ENCODE data around the gene EXOC2. TPM values are rescaled to one million over a fixed set of nuclear protein-coding genes. Genes with fewer than 3 reads are reported as not detected.

EXOC2 gene
- total and polyA plus RNA-seq, 2 donors (not counting 3 experiments of a cell fraction or from before 2014, with no cell fraction given): 18.2 to 30.8 TPM

DNA sequence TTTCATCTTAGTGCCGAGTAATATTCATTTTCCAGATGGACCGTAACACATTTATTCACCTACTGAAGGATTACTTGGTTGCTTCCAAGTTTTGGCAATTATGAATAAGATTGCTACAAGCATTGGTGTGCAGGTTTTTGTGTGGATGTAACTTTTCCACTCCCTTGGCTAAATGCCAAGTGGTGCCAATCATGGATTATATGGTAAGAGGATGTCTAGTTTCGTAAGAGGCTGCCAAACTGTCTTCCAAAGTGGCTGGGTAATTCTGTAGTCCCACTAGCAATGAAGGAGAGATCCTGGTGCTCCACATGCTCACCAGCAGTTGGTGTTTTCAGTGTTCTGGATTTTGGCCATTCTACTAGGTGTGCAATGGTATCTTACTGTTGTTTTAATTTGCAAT lies 184.3 kb downstream of the EXOC2 start:
- Histone ChIP-seq H3K27ac (ENCODE audit: insufficient read depth, low read depth, low read length) (no peak overlapping the region), H2AFZ (ENCODE audit: low read depth, low read length) (no peak overlapping the region), H3K9me1 (replicated peaks; ENCODE audit: control insufficient read depth, extremely low read depth, insufficient read depth, low read length) (no peaks in the 10 kb centered on the region), H3K9me3 (replicated peaks; ENCODE audit: control insufficient read depth, insufficient read depth, low read length) (no peaks in the 10 kb centered on the region), H3K36me3 (ENCODE audit: control insufficient read depth in 2 of 2, extremely low read depth in 1 of 2, insufficient read depth in 2 of 2, low read length in 2 of 2) (peaks cover 0 to 2% of the 10 kb centered on the region in 2 experiments), H4K20me1 (replicated peaks; ENCODE audit: control insufficient read depth, extremely low read depth, insufficient read depth, low read length) (no peaks in the 10 kb centered on the region), H3K27me3 (ENCODE audit: control insufficient read depth in 2 of 2, insufficient read depth in 2 of 2, low read length in 2 of 2) (no peaks in the 10 kb centered on the region), H3K4me1 (ENCODE audit: control insufficient read depth, extremely low read depth, insufficient read depth, low read length) (no peaks in the 10 kb centered on the region), H3K9ac (replicated peaks; ENCODE audit: extremely low read depth, insufficient read depth, low read length) (no peak overlapping the region), H3K4me2 (ENCODE audit: insufficient read depth, low read length) (no peak overlapping the region), H3K4me3 (replicated peaks in 1 of 3; ENCODE audit: insufficient read depth in 1 of 3, low read depth in 1 of 3, low read length in 3 of 3) (no peak overlapping the region), H3K79me2 (ENCODE audit: control insufficient read depth, insufficient read depth, low read length) (no peaks in the 10 kb centered on the region)
- CTCF ChIA-PET: no interaction called here
- POLR2A ChIA-PET: no interaction called here
- no TSS peak for BruUV-seq (replicated peaks)
- dilution Hi-C loops (cut with MboI; ENCODE audit: extremely low pct_ligation_motif_present, low sequenced_read_pairs) (no loop called here), intact Hi-C loops (cut with micrococcal nuclease) (loop anchor here (10.0 kb wide), 1 partner anchor 1986 kb away; no protein-coding TSS in a partner anchor)
- TF ChIP-seq, protein P1, sequence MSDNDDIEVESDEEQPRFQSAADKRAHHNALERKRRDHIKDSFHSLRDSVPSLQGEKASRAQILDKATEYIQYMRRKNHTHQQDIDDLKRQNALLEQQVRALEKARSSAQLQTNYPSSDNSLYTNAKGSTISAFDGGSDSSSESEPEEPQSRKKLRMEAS (IDR thresholded peaks at IDR 0.05; ENCODE audit: insufficient read depth, insufficient read length): no peak
- TF ChIP-seq JUN (IDR thresholded peaks at IDR 0.05; ENCODE audit: borderline replicate concordance, insufficient read depth, insufficient read length, low read depth) (no peak), MYC (IDR thresholded peaks at IDR 0.05; ENCODE audit: low read depth, low read length) (no peak), POLR2AphosphoS5 (IDR thresholded peaks at IDR 0.05; ENCODE audit: insufficient read depth, low read depth, low read length) (no peak), CTCF (IDR thresholded peaks at IDR 0.05; ENCODE audit: extremely low read depth in 1 of 2, insufficient read depth in 1 of 2, low read depth in 1 of 2, low read length in 2 of 2) (no peak), GATA2 (IDR thresholded peaks at IDR 0.05; ENCODE audit: insufficient read depth, insufficient read length, low read depth, low read length) (no peak), EZH2 (IDR thresholded peaks at IDR 0.05; ENCODE audit: borderline replicate concordance, low read depth, low read length, severe bottlenecking) (no peak), FOS (IDR thresholded peaks at IDR 0.05; ENCODE audit: borderline replicate concordance, insufficient read depth, low read length) (no peak), POLR2A (IDR thresholded peaks at IDR 0.05; ENCODE audit: low read depth, low read length) (no peak)
- FAIRE-seq (no peak), DNase-seq (ENCODE audit: low read depth, low spot score) (no peak)
